Heart left ventricle (tissue), 16 donors: ENCODE data around the gene ATP5F1E. TPM values are rescaled to one million over a fixed set of nuclear protein-coding genes. Genes with fewer than 3 reads are reported as not detected.

ENCODE experiments used
- ATAC-seq, 4 donors: fragments of 200-7000 bp; cut with Tn5 transposase; one replicate each; pipeline ENCODE4 v1.9.1; 2020 to 2022; ENCODE audit warnings: moderate library complexity in 4 of 4, mild to moderate bottlenecking in 3 of 4, moderate number of reproducible peaks in 1 of 4
- DNase-seq, 5 donors: peaks; one replicate each; pipeline ENCODE4 v3.0.0-alpha.2; 2020
- H3K27ac ChIP-seq, 12 donors: fragments of 200-600 bp; sonication (generic) in 4 of 12; one replicate each; pipeline versions ENCODE4 v1.5.0 to v1.8.0; 2016 to 2022; ENCODE audit warnings: mild to moderate bottlenecking in 2 of 12
- H3K27me3 ChIP-seq, 9 donors: fragments of 200-600 bp; sonication (generic) in 2 of 9; one replicate each; pipeline versions ENCODE4 v1.5.1 to v1.8.0; 2016 to 2022; ENCODE audit warnings: mild to moderate bottlenecking in 3 of 9
- H3K36me3 ChIP-seq, 9 donors: fragments of 200-600 bp; sonication (generic) in 2 of 9; one replicate each; pipeline versions ENCODE4 v1.5.0 to v1.8.0; 2018 to 2022; ENCODE audit warnings: mild to moderate bottlenecking in 2 of 9
- H3K4me1 ChIP-seq, 12 donors: fragments of 200-600 bp; sonication (generic) in 4 of 12; one replicate each; pipeline versions ENCODE4 v1.5.0 to v1.8.0; 2016 to 2022; ENCODE audit warnings: mild to moderate bottlenecking in 3 of 12
- H3K4me3 ChIP-seq, 12 donors: fragments of 200-600 bp; sonication (generic) in 4 of 12; one replicate each; pipeline versions ENCODE4 v1.5.0 to v1.8.0; 2017 to 2022; ENCODE audit warnings: mild to moderate bottlenecking in 9 of 12, moderate library complexity in 4 of 12
- H3K9me3 ChIP-seq, 12 donors: fragments of 200-600 bp; sonication (generic) in 4 of 12; one replicate each; pipeline versions ENCODE4 v1.5.0 to v1.8.0; 2016 to 2022; ENCODE audit warnings: mild to moderate bottlenecking in 1 of 12
- CTCF ChIP-seq, 12 donors: fragments of 200-600 bp; sonication (generic) in 4 of 12; IDR thresholded peaks; one replicate each; pipeline versions ENCODE4 v1.5.0 to v1.8.0; 2018 to 2022; ENCODE audit warnings: antibody characterized with exemption in 12 of 12, mild to moderate bottlenecking in 5 of 12
- POLR2A ChIP-seq, 2 donors: fragments of 450-650 bp; IDR thresholded peaks; one replicate each; pipeline ENCODE4 v1.6.1; 2017; ENCODE audit warnings: antibody characterized with exemption in 2 of 2, mild to moderate bottlenecking in 2 of 2, moderate library complexity in 2 of 2
- WGBS, 4 donors: extraction: QIAGEN DNeasy Blood & Tissue Kit in 2 of 4; methylation state at CpG; one replicate each; pipeline versions ENCODE4 v1.1.5 to v1.1.7; 2013 to 2018; 5-methylcytosine and 5-hydroxymethylcytosine counted together
- intact Hi-C, 10 donors: fragments of 100-400 bp; cut with DNase I; formaldehyde crosslinking; loops; one replicate each; pipeline versions ENCODE4 v1.11.1 to v1.14.2; 2022
- long read RNA-seq, 3 donors: library from polyadenylated mRNA; unstranded; transcript quantifications; one replicate each; pipeline ENCODE4 v2.0.0, GENCODE V29; 2020 to 2021
- polyA plus RNA-seq, 2 donors: library from polyadenylated mRNA; stranded (reverse); fragments of 200-250 nt; gene quantifications; one replicate each; pipeline ENCODE4 v1.2.3, GENCODE V29; 2013
- total RNA-seq, 9 donors: library from RNA; depleted of rRNA in 2 of 9; stranded (reverse); fragments of >200 nt in 2 of 9; fragmentation: NEBNext Ultra II Directional in 3 of 9; extraction: Animal tissue kit (Norgen Biotek cat#: 25700) in 3 of 9; gene quantifications; one replicate each; pipeline versions ENCODE4 v1.1.0 to v1.2.4, GENCODE V29; 2016 to 2023
- donor health status: ischemic (EF 13 %, LVEDD 7.1; RV severe dilation, severe dysfunction).
- donor health status: healthy with polysubstance abuse.
- donor health status: DM: no; HTN: yes; CAD: no.
- donor health status: DM: no; HTN: no; CAD: no.
- donor health status: ischemic (EF 25% LVEDD 6.9; RV normal size, moderate dysfunction).
- donor health status: ischemic (EF 25% LVEDD 5.7; RV mildly dilated, moderate dysfunction).
- donor health status: healthy.
- donor health status: DM: yes; HTN: yes; CAD: no.
- donor health status: ischemic (EF 35%, LVEDD 5.7; RV mildly dilated, moderate dysfunction).
- donor health status: nonischemic (EF 11% LVEDD 7.7; RV severe dilation, severe dysfunction).
- donor health status: DM: yes; HTN: yes; CAD: no.
- donor health status: PGD.
- donor health status: ischemic (EF 29% LVEDD 5.4; RV normal size, mild dysfunction).
- donor health status: nonischemic (EF 23%, LVEDD 6.1; RV moderate dilation, normal function).

The ATP5F1E gene
- total RNA-seq, result 100 to 1,000 TPM in 7 of 9 donors, 10 to 100 TPM in 2; 38.5 to 153 (median 116) TPM
- 100 to 1,000 TPM in 1 of 2 donors, 10 to 100 TPM in 1; 66.4 to 130 TPM for polyA plus RNA-seq
- long read RNA-seq, donor 1, transcript ATP5F1E-201 (3 exons, 3,665 nt), result major isoform, 426 of 427 reads
- long read RNA-seq, donor 1, partial matches to known transcripts, result 1 of 427 reads
- long read RNA-seq, donor 1, other reads (novel, unspliced or antisense), result 0 of 427 reads
- long read RNA-seq, donor 2, transcript ATP5F1E-202 (2 exons, 1,878 nt), result minor isoform, 8 of 152 reads
- long read RNA-seq, donor 2, transcript ATP5F1E-201 (3 exons, 3,665 nt), result major isoform, 136 of 152 reads
- long read RNA-seq, donor 2, partial matches to known transcripts, result 2 of 152 reads
- long read RNA-seq, donor 2, other reads (novel, unspliced or antisense), result 5 of 152 reads
- long read RNA-seq, donor 3, transcript ATP5F1E-201 (3 exons, 3,665 nt), result major isoform, 297 of 302 reads
- long read RNA-seq, donor 3, partial matches to known transcripts, result 3 of 302 reads
- long read RNA-seq, donor 3, other reads (novel, unspliced or antisense), result 0 of 302 reads

GRCh38 chr20:59032023-59032712, at the start of gene ATP5F1E:
Gene ATP5F1E (minus strand): TSS chr20:59032335. CDS start chr20:59032251, 84 bp downstream.
- Histone ChIP-seq H3K36me3 (peaks cover 0 to 76% (median 69%) of the 10 kb centered on the region in 9 donors), H3K27ac (peak within 1 kb of the TSS; percentile 83 to 98 (median 92)), H3K27me3 (no peaks in the 10 kb centered on the region), H3K4me3 (peak within 1 kb of the TSS; percentile 59 to 94 (median 83)), H3K4me1 (peaks cover 0 to 52% (median 48%) of the 10 kb centered on the region in 12 donors), H3K9me3 (no peaks in the 10 kb centered on the region)
- WGBS, 4 donors, result 0 to 3% (median 0%) methylated on average over 16 to 86 of the region's 86 CpGs
- ATAC-seq, result peak; percentile 99 to 100 (median 100)
- peak in 1 of 12 donors; percentile 3 for TF ChIP-seq CTCF (IDR thresholded peaks at IDR 0.05)
- TF ChIP-seq POLR2A (IDR thresholded peaks at IDR 0.05), result peak; percentile 86 to 97
- intact Hi-C loops, result loop anchor here in 7 of 10 donors (2.0 to 10.0 kb wide), 7 partner anchors 47 to 380 kb away; partner anchors contain the start of genes NELFCD (in 5 of the 7) and STX16 (in 1 of the 7)
- peak; percentile 97 to 98 (median 98) for DNase-seq

GRCh38 chr20:59081036-59081435, 48.9 kb upstream of the ATP5F1E start:
- intact Hi-C loops, result loop anchor here in 5 of 10 donors (5.0 to 10.0 kb wide), 4 partner anchors 206 to 374 kb away; no protein-coding TSS in a partner anchor
- H3K27me3 ChIP-seq, result peaks cover 0 to 23% (median under 1%) of the 10 kb centered on the region in 9 donors
- H3K36me3 ChIP-seq, result no peaks in the 10 kb centered on the region
- DNase-seq, result no peak
- ATAC-seq, result no peak
- H3K4me3 ChIP-seq, result no peak overlapping the region
- 52 to 63% (median 61%) methylated on average over 3 of the region's 3 CpGs for WGBS, 4 donors
- no peaks in the 10 kb centered on the region for H3K9me3 ChIP-seq
- no peak for TF ChIP-seq CTCF (IDR thresholded peaks at IDR 0.05)
- no peak for TF ChIP-seq POLR2A (IDR thresholded peaks at IDR 0.05)
- no peak overlapping the region for H3K27ac ChIP-seq
- H3K4me1 ChIP-seq, result peaks cover 0 to 9% (median 2%) of the 10 kb centered on the region in 12 donors

GRCh38 chr20:59078231-59078630, 46.1 kb upstream of the ATP5F1E start:
- no peak for ATAC-seq

More at GRCh38 chr20:59078231-59078630, 46.1 kb upstream of the ATP5F1E start:
- H3K27ac ChIP-seq, result no peak overlapping the region
- peaks cover 0 to 10% (median 0%) of the 10 kb centered on the region in 12 donors for H3K4me1 ChIP-seq
- no peaks in the 10 kb centered on the region for H3K36me3 ChIP-seq
- no peaks in the 10 kb centered on the region for H3K9me3 ChIP-seq
- no peak overlapping the region for H3K4me3 ChIP-seq
- 80 to 85% (median 82%) methylated on average over 5 of the region's 5 CpGs for WGBS, 4 donors
- no peak for TF ChIP-seq CTCF (IDR thresholded peaks at IDR 0.05)
- DNase-seq, result no peak
- intact Hi-C loops, result no loop called here
- peaks cover 0 to 26% (median 4%) of the 10 kb centered on the region in 9 donors for H3K27me3 ChIP-seq
